H9 (cell line): Measurements from ENCODE around the gene SETD7. TPM values are rescaled to one million over a fixed set of nuclear protein-coding genes. Genes with fewer than 3 reads are reported as not detected.

Source experiments
- DNase-seq: peaks from one replicate; pipeline ENCODE4 v3.0.0-alpha.2; 2017
- H2AFZ ChIP-seq: one replicate; pipeline ENCODE4 v1.6.1; 2013; ENCODE audit warnings: mild to moderate bottlenecking, low read length, control low read depth, moderate library complexity
- H2AK5ac ChIP-seq: 2 replicates; pipeline ENCODE4 v1.6.1; 2013; ENCODE audit warnings: low read length, control low read depth, mixed read lengths; ENCODE audit not compliant: insufficient read length
- H2BK120ac ChIP-seq: one replicate; pipeline ENCODE4 v1.6.1; 2013; ENCODE audit warnings: low read depth, mild to moderate bottlenecking, low read length, control low read depth, inconsistent platforms; ENCODE audit not compliant: poor library complexity, severe bottlenecking
- H2BK12ac ChIP-seq: 2 replicates; pipeline ENCODE4 v1.6.1; 2013; ENCODE audit warnings: low read length, control low read depth, mixed read lengths, low read depth; ENCODE audit not compliant: insufficient read length
- H2BK15ac ChIP-seq: 2 replicates; pipeline ENCODE4 v1.6.1; 2013; ENCODE audit warnings: low read depth, low read length, control low read depth
- H2BK20ac ChIP-seq: one replicate; pipeline ENCODE4 v1.6.1; 2013; ENCODE audit warnings: low read depth, mild to moderate bottlenecking, low read length, control low read depth, inconsistent platforms; ENCODE audit not compliant: poor library complexity, severe bottlenecking
- H2BK5ac ChIP-seq: 2 replicates; pipeline ENCODE4 v1.6.1; 2013; ENCODE audit warnings: low read length, control low read depth, mixed read lengths; ENCODE audit not compliant: insufficient read length
- H3K14ac ChIP-seq: 2 replicates; pipeline ENCODE4 v1.6.1; 2013; ENCODE audit warnings: low read length, control low read depth; ENCODE audit not compliant: insufficient read depth
- H3K18ac ChIP-seq: 2 replicates; pipeline ENCODE4 v1.6.1; 2013; ENCODE audit warnings: low read depth, mild to moderate bottlenecking, mixed read lengths, low read length, control low read depth; ENCODE audit not compliant: insufficient read length
- H3K23ac ChIP-seq: 2 replicates; pipeline ENCODE4 v1.6.1; 2013; ENCODE audit warnings: low read length, control low read depth, mixed read lengths, low read depth; ENCODE audit not compliant: insufficient read length
- H3K23me2 ChIP-seq: 2 replicates; pipeline ENCODE4 v1.6.1; 2013; ENCODE audit warnings: low read depth, mild to moderate bottlenecking, mixed read lengths, low read length, control low read depth; ENCODE audit not compliant: insufficient read length, poor library complexity, severe bottlenecking
- H3K27ac ChIP-seq: 2 replicates; pipeline ENCODE4 v1.5.1; 2013; ENCODE audit warnings: low read length, control low read depth, mixed read lengths, low read depth; ENCODE audit not compliant: insufficient read length
- H3K27me3 ChIP-seq: 2 replicates; pipeline ENCODE4 v1.6.1; 2013; ENCODE audit warnings: low read length, control low read depth, inconsistent platforms; ENCODE audit not compliant: insufficient read depth
- H3K4ac ChIP-seq: 2 replicates; pipeline ENCODE4 v1.6.1; 2013; ENCODE audit warnings: low read depth, mild to moderate bottlenecking, control low read depth, inconsistent platforms, low read length, moderate library complexity
- H3K4me1 ChIP-seq: 2 replicates; pipeline ENCODE4 v1.6.1; 2013; ENCODE audit warnings: low read length, control low read depth, inconsistent platforms; ENCODE audit not compliant: insufficient read depth
- H3K4me2 ChIP-seq: 2 replicates; pipeline ENCODE4 v1.6.1; 2013; ENCODE audit warnings: low read length, control low read depth, mixed read lengths; ENCODE audit not compliant: insufficient read length, insufficient read depth
- H3K56ac ChIP-seq: 2 replicates; pipeline ENCODE4 v1.6.1; 2013; ENCODE audit warnings: low read depth, mild to moderate bottlenecking, mixed read lengths, low read length, control low read depth; ENCODE audit not compliant: insufficient read length
- H3K79me1 ChIP-seq: 2 replicates; pipeline ENCODE4 v1.6.1; 2013; ENCODE audit warnings: low read depth, mild to moderate bottlenecking, moderate library complexity, low read length, control low read depth, inconsistent platforms; ENCODE audit not compliant: insufficient read depth, poor library complexity, severe bottlenecking
- H3K79me2 ChIP-seq: 2 replicates; pipeline ENCODE4 v1.6.1; 2013; ENCODE audit warnings: low read length, control low read depth, inconsistent platforms; ENCODE audit not compliant: insufficient read depth
- H3K9ac ChIP-seq: 2 replicates; pipeline ENCODE4 v1.6.1; 2013; ENCODE audit warnings: low read length, control low read depth, mixed read lengths; ENCODE audit not compliant: insufficient read length; ENCODE audit errors: extremely low read depth
- H3K9me3 ChIP-seq: one replicate; pipeline ENCODE4 v1.6.1; 2013; ENCODE audit warnings: low read depth, low read length, inconsistent platforms; ENCODE audit not compliant: control insufficient read depth
- H3T11ph ChIP-seq: one replicate; pipeline ENCODE4 v1.6.1; 2013; ENCODE audit warnings: mild to moderate bottlenecking, low read length, control low read depth, inconsistent platforms
- H4K20me1 ChIP-seq: one replicate; pipeline ENCODE4 v1.6.1; 2013; ENCODE audit not compliant: control insufficient read depth, insufficient read length, insufficient read depth
- H4K5ac ChIP-seq: 2 replicates; pipeline ENCODE4 v1.6.1; 2013; ENCODE audit warnings: low read depth, mild to moderate bottlenecking, mixed read lengths, low read length, control low read depth; ENCODE audit not compliant: insufficient read length
- H4K8ac ChIP-seq: replicated peaks from 2 replicates; pipeline ENCODE4 v1.6.1; 2013; ENCODE audit warnings: low read length, control low read depth, mixed read lengths, low read depth; ENCODE audit not compliant: insufficient read length
- H4K91ac ChIP-seq: 2 replicates; pipeline ENCODE4 v1.6.1; 2013; ENCODE audit warnings: low read depth, mild to moderate bottlenecking, moderate library complexity, mixed read lengths, low read length, control low read depth; ENCODE audit not compliant: insufficient read length
- H3K27ac Mint-ChIP-seq, 3 experiments: 2 replicates in 2 of 3; 3 replicates in 1 of 3; pipeline ENCODE4 v1.8.0; 2020 to 2021; ENCODE audit warnings: mixed read lengths in 3 of 3, mild to moderate bottlenecking in 1 of 3, moderate library complexity in 1 of 3
- H3K27me3 Mint-ChIP-seq: 2 replicates; pipeline ENCODE4 v1.8.0; 2021; ENCODE audit warnings: low read depth, mild to moderate bottlenecking, moderate library complexity, mixed read lengths
- H3K36me3 Mint-ChIP-seq, 3 experiments: 2 replicates in 2 of 3; 3 replicates in 1 of 3; pipeline ENCODE4 v1.8.0; 2020 to 2021; ENCODE audit warnings: low read depth in 3 of 3, mixed read lengths in 3 of 3; ENCODE audit not compliant: insufficient read depth in 1 of 3
- H3K4me1 Mint-ChIP-seq, 2 experiments: 2 replicates each; pipeline ENCODE4 v1.8.0; 2020; ENCODE audit warnings: mixed read lengths in 2 of 2
- H3K4me3 Mint-ChIP-seq, 2 experiments: 2 replicates in 1 of 2; 3 replicates in 1 of 2; pipeline ENCODE4 v1.8.0; 2020 to 2021; ENCODE audit warnings: mild to moderate bottlenecking in 2 of 2, mixed read lengths in 2 of 2, moderate library complexity in 1 of 2
- H3K9me3 Mint-ChIP-seq, 2 experiments: 2 replicates in 1 of 2; 3 replicates in 1 of 2; pipeline ENCODE4 v1.8.0; 2020; ENCODE audit warnings: mild to moderate bottlenecking in 2 of 2, mixed read lengths in 2 of 2, moderate library complexity in 1 of 2
- CTCF ChIP-seq: fragments of 200-600 bp; sonication (generic); conservative IDR thresholded peaks from 3 replicates; pipeline ENCODE4 v1.8.0; 2021; ENCODE audit warnings: antibody characterized with exemption, mild to moderate bottlenecking
- WGBS: extraction: QIAGEN DNeasy Blood & Tissue Kit; methylation state at CpG from one replicate; pipeline ENCODE4 v1.1.7; 2013; ENCODE audit warnings: missing lambda C conversion rate, low lambda C conversion rate, mixed read lengths; ENCODE audit not compliant: insufficient read length; ENCODE audit errors: extremely low coverage; 5-methylcytosine and 5-hydroxymethylcytosine counted together
- total RNA-seq: library from RNA; stranded (reverse); gene quantifications from 2 replicates; pipeline ENCODE4 v1.2.1, GENCODE V29; 2021

The SETD7 gene
- total RNA-seq, 1 experiment from 2014 or later: 1.5 TPM

GRCh38 chr4:139481465-139481864 is 74.6 kb downstream of the SETD7 start:
- H3K27me3 ChIP-seq: no peaks in the 10 kb centered on the region
- Mint-ChIP-seq H3K36me3 (no peaks in the 10 kb centered on the region), H3K4me3 (no peak overlapping the region), H3K27ac (no peak overlapping the region), H3K27me3 (no peaks in the 10 kb centered on the region; the same call in 1 of the 2 replicates), H3K4me1 (no peaks in the 10 kb centered on the region), H3K9me3 (no peaks in the 10 kb centered on the region)
- H3K9me3 ChIP-seq: no peaks in the 10 kb centered on the region
- H3K23me2 ChIP-seq: no peaks in the 10 kb centered on the region
- no peak overlapping the region for H2AK5ac ChIP-seq
- WGBS: no CpG with 5 or more reads among the region's 1 CpG
- no peak overlapping the region for H3K9ac ChIP-seq
- H2BK5ac ChIP-seq: no peak overlapping the region
- no peak overlapping the region for H3K23ac ChIP-seq
- no peak overlapping the region for H3T11ph ChIP-seq
- H4K8ac ChIP-seq: no peak overlapping the region
- no peak overlapping the region for H4K5ac ChIP-seq
- no peak overlapping the region for H4K91ac ChIP-seq
- no peak overlapping the region for H2BK20ac ChIP-seq
- H3K56ac ChIP-seq: no peak overlapping the region
- no peaks in the 10 kb centered on the region for H3K79me1 ChIP-seq
- H3K14ac ChIP-seq: no peak overlapping the region
- H3K4ac ChIP-seq: no peak overlapping the region
- H2AFZ ChIP-seq: no peak overlapping the region
- no peak for DNase-seq
- H3K4me2 ChIP-seq: no peak overlapping the region
- H2BK120ac ChIP-seq: no peak overlapping the region
- no peaks in the 10 kb centered on the region for H4K20me1 ChIP-seq
- no peak overlapping the region for H2BK12ac ChIP-seq
- H2BK15ac ChIP-seq: no peak overlapping the region
- H3K79me2 ChIP-seq: 0 out of 2 replicates have a peak, but pooled peaks cover 2% of the 10 kb centered on the region
- H3K4me1 ChIP-seq: no peaks in the 10 kb centered on the region
- H3K18ac ChIP-seq: no peak overlapping the region
- TF ChIP-seq CTCF: no peak
- H3K27ac ChIP-seq: no peak overlapping the region
